MG63 (cell line): Measurements from ENCODE around the gene SORCS3. TPM values are rescaled to one million over a fixed set of nuclear protein-coding genes. Genes with fewer than 3 reads are reported as not detected.

Experiments used
- DNase-seq: peaks from one replicate; pipeline ENCODE4 v3.0.0-alpha.2; 2020
- H3K27me3 ChIP-seq: fragments of 250-450 bp; sonication (Bioruptor Pico); 2 replicates; pipeline ENCODE4 v1.5.1; 2020; ENCODE audit warnings: mild to moderate bottlenecking, moderate library complexity
- H3K36me3 ChIP-seq: fragments of 250-450 bp; sonication (Bioruptor Pico); 2 replicates; pipeline ENCODE4 v1.5.1; 2020; ENCODE audit warnings: mild to moderate bottlenecking, moderate library complexity
- H3K4me3 ChIP-seq: fragments of 250-450 bp; sonication (Bioruptor Pico); 2 replicates; pipeline ENCODE4 v1.5.1; 2020; ENCODE audit warnings: mild to moderate bottlenecking, moderate library complexity
- H3K9me3 ChIP-seq: fragments of 250-450 bp; sonication (Bioruptor Pico); 2 replicates; pipeline ENCODE4 v1.5.1; 2020; ENCODE audit warnings: mild to moderate bottlenecking, moderate library complexity
- total RNA-seq: library from RNA; depleted of rRNA; stranded (reverse); fragments of >200 nt; shearing (Covaris generic); gene quantifications from 2 replicates; pipeline ENCODE4 v1.2.3, GENCODE V29; 2014; ENCODE audit warnings: low replicate concordance

Gene SORCS3
- total RNA-seq, 1 experiment from 2014 or later, result not detected

DNA sequence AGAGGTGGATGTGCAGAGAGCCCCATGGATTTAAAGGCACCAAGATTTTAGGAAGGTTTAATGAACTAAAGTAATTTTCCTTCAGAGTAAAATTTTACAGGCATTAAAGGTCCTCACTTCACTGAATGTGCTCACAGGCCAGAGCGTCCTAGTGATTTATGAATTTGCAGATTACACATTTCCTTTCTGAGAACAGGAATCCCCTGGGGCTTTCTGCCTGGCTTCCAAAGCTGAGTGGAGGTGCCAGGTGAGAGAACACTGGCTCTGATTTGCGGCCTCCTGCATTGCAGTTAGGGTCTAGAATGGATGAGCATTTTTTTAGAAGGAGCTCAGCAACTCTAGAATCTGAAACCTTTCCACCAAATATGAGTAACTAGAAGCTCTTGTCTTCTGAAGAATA, 194.3 kb downstream of the SORCS3 start:
- Histone ChIP-seq H3K4me3 (no peak overlapping the region), H3K9me3 (no peaks in the 10 kb centered on the region), H3K36me3 (no peaks in the 10 kb centered on the region), H3K27me3 (no peaks in the 10 kb centered on the region)
- DNase-seq, result no peak

DNA sequence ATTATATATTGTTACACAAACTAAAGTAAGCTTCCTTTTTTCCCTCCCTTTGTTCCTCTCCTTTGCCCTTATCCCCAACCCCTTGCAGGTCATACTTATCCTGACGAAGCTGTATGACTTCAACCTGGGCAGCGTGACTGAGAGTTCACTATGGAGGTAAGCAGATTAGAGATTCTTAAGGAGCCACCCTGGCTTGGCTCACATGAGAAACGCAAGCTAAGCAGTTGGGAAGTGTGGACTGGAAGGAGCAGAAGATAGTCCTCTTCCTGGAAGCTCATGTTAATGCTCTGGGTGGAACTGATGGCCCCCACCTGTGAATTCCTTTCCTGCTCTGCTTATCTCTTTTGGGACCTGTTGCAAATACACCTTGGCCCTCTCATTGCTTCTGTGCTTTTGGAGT, 201.6 kb downstream of the SORCS3 start:
- H3K9me3 ChIP-seq, result no peaks in the 10 kb centered on the region
- no peaks in the 10 kb centered on the region for H3K36me3 ChIP-seq
- H3K4me3 ChIP-seq, result no peak overlapping the region
- DNase-seq, result no peak
- H3K27me3 ChIP-seq, result no peaks in the 10 kb centered on the region

DNA sequence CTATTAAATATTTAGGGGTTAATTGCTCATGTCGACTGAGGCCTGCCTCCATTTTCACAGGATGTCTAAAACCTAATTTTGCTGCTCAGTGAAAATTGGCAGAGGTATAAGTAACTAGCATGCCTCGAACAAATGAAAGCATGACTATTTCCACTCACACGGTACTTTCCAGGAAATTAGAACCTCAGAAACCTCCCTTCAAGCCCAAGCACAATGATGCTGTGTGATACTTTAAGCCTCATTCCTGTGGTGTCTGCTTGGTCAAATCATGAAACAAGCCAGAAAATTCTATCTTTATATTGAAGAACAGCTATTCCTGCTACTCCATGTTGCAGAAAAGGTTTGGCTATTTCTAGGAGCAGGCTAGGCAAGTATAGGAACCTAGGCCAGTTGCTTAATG, 203.0 kb downstream of the SORCS3 start:
- Histone ChIP-seq H3K9me3 (no peaks in the 10 kb centered on the region), H3K27me3 (no peaks in the 10 kb centered on the region), H3K4me3 (no peak overlapping the region), H3K36me3 (no peaks in the 10 kb centered on the region)
- no peak for DNase-seq

DNA sequence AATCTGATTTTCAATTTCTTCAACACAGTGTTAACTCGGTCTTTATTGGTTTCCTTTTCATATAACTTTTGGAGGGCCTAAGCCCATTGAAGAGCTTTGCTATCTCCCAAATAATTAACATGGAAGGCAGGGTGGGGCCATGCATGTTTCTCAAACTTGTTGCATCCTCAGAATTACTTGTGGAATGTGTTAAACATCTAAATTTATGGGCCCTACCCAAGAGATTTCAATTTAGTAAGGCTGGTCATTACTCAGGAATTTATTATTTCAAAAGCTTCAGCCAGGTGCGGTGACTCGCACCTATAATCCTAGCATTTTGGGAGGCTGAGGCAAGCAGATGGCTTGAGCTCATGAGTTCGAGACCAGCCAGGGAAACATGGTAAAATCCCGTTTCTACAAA, 208.9 kb downstream of the SORCS3 start:
- Histone ChIP-seq H3K9me3 (no peaks in the 10 kb centered on the region), H3K4me3 (no peak overlapping the region), H3K36me3 (no peaks in the 10 kb centered on the region), H3K27me3 (no peaks in the 10 kb centered on the region)
- DNase-seq, result no peak

DNA sequence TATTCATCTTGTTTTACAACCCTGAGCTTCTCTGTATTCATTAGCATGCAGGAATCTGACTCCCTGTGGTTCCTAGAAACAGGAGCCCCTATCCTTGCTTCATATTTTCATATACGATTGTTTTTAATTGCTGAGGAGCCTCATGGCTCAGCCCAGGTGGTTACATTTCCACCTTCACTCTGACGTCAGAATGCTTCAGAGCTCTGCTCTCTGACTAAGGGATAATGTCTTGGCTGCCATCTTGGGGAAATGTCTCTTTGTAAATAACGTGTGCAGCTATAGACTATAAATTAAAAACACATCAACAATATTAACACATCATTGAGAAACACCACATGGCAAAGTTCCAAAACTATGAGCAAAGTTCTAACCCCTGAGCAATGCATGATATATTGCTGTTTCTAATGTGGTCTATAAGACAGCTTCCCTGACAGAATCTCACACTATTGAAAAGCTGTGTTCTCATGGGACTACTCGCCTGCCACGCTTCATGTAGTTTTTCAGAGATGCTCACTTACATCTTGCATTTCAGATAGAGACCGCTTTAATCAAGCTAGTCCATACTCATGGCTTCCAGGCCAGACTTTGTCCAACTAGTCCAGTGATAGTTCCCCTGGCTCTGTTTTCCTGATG, 227.0 kb downstream of the SORCS3 start:
- DNase-seq, result no peak
- Histone ChIP-seq H3K27me3 (no peaks in the 10 kb centered on the region), H3K36me3 (no peaks in the 10 kb centered on the region), H3K4me3 (no peak overlapping the region), H3K9me3 (no peaks in the 10 kb centered on the region)

DNA sequence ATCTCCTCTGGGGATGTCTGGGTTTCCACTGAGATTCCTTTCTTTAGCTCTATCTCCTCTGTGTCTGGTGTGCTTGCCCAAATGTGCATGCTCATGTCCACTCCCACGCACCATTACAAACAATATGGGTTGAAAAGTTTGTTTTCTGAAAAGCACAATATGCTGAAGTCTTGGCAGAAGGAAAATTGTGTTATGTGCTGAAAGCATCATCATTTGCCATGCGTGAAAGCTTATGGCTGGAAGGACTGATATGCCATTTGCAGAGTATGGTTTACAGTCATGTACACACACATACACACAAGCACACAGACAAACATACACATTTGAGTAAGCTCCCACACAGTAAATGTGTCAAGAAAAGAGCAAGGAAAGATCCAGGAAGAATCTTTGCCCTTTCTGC, 231.6 kb downstream of the SORCS3 start:
- H3K36me3 ChIP-seq, result no peaks in the 10 kb centered on the region
- H3K27me3 ChIP-seq, result no peaks in the 10 kb centered on the region
- H3K4me3 ChIP-seq, result no peak overlapping the region
- H3K9me3 ChIP-seq, result no peaks in the 10 kb centered on the region
- no peak for DNase-seq

DNA sequence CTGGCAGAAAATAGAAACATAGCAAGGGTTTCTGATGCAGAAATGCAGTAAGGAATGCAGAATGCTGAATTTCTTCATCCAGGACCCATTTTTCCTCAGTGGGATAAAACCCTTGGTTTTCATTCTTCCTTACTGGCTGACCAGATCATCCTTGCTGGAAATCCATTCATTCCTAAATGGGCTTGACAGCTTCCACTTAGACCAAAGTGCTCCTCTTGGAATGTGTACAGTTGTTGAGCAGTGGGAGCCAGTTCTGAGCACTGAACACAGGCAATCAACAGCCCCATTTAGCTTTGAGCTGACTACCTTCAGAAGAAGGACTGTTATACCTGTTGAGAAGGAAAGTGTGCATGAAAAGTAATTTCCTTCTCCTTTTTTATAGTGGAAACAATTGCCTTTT, 232.1 kb downstream of the SORCS3 start:
- DNase-seq, result no peak

DNA sequence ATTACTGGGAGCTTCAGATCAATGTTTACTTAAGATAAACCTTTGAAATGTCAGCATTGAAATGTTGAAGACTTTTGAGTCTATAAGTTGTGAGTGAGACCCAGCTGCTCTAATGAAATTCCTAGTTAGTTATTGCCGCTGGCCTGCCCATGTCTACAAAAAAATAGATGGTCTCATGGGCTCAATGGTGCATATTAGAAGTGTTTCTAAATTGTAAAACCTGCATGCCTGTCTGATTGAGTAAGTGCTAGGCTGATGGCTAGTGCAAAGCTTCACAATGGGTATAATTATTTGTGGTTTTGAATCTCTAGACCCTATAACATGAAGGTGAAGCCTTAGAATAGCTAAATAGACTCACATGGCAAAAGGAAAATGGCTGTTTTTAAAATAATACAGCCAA, 234.5 kb downstream of the SORCS3 start:
- DNase-seq, result no peak
- H3K36me3 ChIP-seq, result no peaks in the 10 kb centered on the region
- H3K4me3 ChIP-seq, result no peak overlapping the region
- no peaks in the 10 kb centered on the region for H3K27me3 ChIP-seq
- no peaks in the 10 kb centered on the region for H3K9me3 ChIP-seq

More for the DNA sequence above, 232.1 kb downstream of the SORCS3 start:
- Histone ChIP-seq H3K36me3 (no peaks in the 10 kb centered on the region), H3K9me3 (no peaks in the 10 kb centered on the region), H3K27me3 (no peaks in the 10 kb centered on the region), H3K4me3 (no peak overlapping the region)

DNA sequence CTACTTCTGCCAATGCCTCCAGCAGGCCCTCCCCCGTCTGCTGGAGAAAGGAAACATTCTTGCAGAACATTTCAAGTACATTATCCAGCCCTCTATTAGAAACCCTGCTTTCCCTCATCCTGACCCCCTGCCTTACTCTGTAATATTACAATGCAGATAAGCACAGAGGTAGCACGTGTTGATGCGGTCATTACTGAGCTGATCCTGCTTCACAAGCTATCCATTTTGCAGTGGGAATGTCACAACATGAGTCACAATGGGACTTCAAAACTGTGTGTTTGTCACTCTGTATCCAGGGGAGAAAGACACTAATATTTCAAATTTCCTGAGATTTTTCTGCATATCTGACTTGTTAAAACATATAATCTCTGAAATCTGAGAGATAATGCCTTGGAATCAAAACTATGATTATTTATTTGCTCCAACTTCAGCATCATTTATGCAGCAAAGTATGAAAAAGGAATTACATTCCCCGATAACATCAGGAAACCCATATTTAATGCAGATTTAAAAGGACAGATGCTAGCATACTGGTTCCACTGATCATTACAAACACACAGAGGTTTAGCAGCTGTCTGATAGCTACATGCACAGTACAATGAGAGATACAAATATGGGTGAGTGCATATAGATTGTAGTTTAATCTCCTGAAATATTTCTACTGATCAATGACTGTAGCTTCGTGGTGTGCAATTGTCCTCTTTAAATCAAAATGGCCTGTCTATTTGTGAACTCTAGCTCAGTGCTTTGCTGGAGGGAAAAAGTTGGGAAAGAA, 239.7 kb downstream of the SORCS3 start:
- Histone ChIP-seq H3K36me3 (no peaks in the 10 kb centered on the region), H3K27me3 (no peaks in the 10 kb centered on the region), H3K4me3 (no peak overlapping the region), H3K9me3 (no peaks in the 10 kb centered on the region)
- no peak for DNase-seq

DNA sequence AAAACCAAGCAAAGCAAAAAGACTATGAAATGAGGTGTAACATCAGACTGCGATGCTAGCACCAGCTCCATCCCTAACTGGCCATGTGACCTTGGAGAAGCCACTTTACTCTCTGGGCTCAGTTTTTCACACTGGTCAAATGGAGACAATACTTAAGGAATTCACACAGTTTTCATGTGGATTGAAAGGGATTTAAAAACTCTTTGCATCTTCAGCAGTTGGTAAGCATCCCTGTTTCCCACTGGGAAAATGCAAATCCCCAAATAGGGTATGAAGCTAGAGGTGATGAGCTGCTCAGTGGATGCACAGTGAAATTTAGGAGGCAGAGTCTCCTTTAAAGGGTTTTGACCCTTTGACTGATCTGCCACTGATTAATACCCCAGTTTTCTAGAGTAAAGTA, 240.7 kb downstream of the SORCS3 start:
- no peak overlapping the region for H3K4me3 ChIP-seq

DNA sequence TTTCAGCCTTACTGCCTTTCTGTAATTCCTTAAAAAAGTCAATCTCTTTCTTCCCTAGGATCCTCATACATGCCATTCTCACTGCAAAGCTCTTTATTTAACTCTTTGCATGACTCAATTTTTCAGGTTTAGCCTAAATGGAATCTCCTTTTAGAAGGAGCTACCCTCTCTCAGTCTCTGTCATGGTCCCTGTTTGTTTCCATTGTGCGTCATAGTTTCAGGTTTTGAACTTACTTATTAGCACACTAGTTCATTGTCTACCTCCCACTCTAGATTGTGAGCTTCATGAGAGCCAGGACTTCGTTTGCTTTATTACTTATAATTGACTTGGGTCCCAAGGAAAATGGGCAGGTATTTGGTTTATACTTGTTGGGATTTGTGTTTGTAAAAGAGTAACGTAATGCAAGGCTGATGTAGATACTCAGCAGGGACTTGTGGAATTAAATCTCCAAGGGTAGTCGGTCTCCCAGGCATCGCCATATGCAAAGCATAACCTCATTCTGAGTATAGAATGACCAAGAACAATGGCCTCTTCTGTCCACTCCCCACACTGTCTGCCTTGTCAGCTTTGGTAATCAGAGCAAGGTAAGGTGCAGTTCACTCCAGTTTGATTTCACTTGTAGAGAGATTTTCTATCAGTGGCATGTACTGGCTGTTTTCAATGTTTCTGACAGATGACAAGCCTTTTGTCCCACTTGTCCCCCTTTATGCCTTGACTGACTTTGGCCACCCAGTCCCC, 252.0 kb downstream of the SORCS3 start:
- H3K36me3 ChIP-seq, result no peaks in the 10 kb centered on the region
- H3K9me3 ChIP-seq, result no peaks in the 10 kb centered on the region
- no peaks in the 10 kb centered on the region for H3K27me3 ChIP-seq
- no peak overlapping the region for H3K4me3 ChIP-seq
- no peak for DNase-seq

More for the DNA sequence above, 240.7 kb downstream of the SORCS3 start:
- no peaks in the 10 kb centered on the region for H3K9me3 ChIP-seq
- H3K27me3 ChIP-seq, result no peaks in the 10 kb centered on the region
- no peaks in the 10 kb centered on the region for H3K36me3 ChIP-seq
- DNase-seq, result no peak

DNA sequence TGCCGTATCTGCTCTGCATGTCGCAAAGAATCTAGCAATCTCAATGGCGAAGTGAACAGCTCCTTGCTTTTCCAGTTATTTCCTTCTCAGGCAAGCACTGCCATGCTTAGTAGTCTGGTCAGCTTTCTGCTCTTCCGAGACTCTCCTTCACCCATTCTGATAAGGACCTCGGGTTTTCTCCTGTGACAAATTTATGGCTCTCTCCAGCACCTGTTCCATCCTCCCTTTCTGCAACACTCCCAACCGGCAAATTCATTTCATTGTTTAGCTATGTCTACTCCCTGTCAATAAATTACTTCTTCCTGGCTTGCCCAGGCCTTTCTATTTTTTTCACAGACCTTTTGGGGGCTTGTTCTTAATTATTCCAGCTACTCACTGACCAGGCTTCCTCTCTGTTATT, 252.6 kb downstream of the SORCS3 start:
- no peak overlapping the region for H3K4me3 ChIP-seq
- no peaks in the 10 kb centered on the region for H3K9me3 ChIP-seq
- H3K36me3 ChIP-seq, result no peaks in the 10 kb centered on the region
- no peaks in the 10 kb centered on the region for H3K27me3 ChIP-seq
- DNase-seq, result no peak

DNA sequence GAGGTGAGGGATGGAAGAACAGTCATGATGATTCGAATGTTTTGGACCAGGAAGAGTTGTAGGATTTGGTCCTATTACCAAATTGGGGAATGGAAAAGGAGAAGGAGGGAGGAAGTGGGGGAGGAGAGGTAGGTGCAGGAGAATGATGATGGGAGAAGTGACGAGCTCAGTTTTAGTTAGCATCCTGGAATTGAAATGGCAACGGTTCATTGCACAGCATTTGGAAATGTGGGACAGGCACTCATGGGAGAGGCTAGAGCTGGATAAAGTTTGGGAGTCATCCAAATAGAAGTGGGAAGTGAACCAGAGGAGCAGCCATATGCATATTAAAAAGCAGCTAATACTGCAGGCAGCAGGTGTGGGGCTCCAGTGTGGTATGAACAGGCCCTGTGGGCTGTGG, 253.6 kb downstream of the SORCS3 start:
- H3K9me3 ChIP-seq, result no peaks in the 10 kb centered on the region
- H3K27me3 ChIP-seq, result no peaks in the 10 kb centered on the region
- DNase-seq, result no peak
- H3K36me3 ChIP-seq, result no peaks in the 10 kb centered on the region
- no peak overlapping the region for H3K4me3 ChIP-seq

DNA sequence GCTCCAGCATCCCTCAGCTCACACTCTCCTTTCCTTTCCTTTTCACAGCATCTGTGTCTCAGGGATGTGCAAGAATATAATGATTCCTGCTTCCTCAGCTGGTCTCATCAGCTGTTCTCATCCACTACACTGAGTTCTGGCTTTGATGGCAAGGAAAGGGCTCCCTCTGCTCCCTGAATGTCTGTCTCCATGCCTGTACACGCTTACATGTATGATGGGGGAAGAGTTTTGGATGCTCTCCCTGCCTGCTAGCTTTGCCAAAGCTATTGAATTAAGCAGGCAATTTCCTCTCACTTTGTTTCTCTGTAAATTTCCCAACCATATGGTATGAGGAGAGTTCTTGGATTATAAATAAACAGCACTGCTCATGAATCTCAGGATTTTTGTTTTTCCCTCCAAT, 254.5 kb downstream of the SORCS3 start:
- Histone ChIP-seq H3K36me3 (no peaks in the 10 kb centered on the region), H3K9me3 (no peaks in the 10 kb centered on the region), H3K4me3 (no peak overlapping the region), H3K27me3 (no peaks in the 10 kb centered on the region)
- DNase-seq, result no peak

DNA sequence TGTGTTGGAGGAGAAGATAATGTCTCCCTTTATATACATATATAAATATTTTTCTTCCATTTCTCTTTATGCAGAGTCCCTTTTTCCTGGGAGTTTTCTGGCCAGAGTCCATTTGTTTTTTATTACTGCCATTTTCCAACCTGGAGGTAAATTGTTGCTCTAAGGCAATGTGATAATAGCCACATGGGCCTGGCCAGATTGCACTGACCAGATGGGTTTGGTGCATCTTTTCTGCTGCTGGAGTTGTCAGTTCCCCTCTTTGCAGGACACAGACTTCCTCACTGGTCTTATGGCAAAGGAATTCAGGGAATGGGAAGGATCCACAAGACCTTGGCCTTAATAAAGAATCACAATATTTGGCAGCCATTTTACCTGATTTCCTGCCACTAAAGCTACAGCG, 254.9 kb downstream of the SORCS3 start:
- Histone ChIP-seq H3K9me3 (no peaks in the 10 kb centered on the region), H3K27me3 (no peaks in the 10 kb centered on the region), H3K4me3 (no peak overlapping the region), H3K36me3 (no peaks in the 10 kb centered on the region)
- no peak for DNase-seq

DNA sequence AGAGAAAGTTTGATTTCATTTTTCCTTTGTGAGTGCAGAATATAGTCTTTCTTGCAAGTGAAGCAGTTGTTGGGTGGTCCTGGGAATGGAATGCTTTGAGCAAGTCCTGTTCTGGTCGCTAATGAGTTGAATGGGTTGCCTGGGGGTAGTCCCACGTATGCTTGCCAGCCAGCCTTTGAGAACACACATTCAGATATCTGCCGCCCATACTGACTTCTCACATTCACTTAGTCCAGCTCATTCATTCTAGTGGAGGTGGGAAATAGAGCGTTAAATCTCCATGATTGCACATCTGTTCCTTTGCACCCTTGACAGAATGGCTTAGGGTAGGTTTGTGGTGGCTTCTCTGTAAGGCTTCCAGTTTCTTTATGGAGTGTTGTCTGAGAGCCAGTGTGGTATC, 256.6 kb downstream of the SORCS3 start:
- DNase-seq, result no peak
- H3K9me3 ChIP-seq, result no peaks in the 10 kb centered on the region
- no peaks in the 10 kb centered on the region for H3K27me3 ChIP-seq
- no peak overlapping the region for H3K4me3 ChIP-seq
- no peaks in the 10 kb centered on the region for H3K36me3 ChIP-seq

DNA sequence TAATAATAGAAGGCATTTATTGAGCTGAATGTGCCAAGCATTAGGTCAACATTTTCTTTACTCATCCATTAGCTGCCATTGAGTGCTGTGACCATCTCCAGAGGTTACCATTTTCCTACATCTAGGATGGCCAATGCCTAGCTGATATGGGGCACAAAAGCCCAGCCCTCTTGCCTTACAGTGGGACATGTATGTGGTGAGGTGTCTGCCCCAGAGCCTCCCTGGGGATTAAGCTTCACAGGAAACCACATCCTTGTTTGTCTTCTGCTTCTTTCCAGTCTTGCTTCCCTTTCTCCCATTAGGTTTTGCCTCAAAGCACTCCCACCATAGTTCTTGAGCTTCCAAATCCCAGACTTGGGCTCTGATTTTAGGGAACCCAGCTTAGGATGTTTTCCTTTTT, 258.7 kb downstream of the SORCS3 start:
- DNase-seq, result no peak
- Histone ChIP-seq H3K36me3 (no peaks in the 10 kb centered on the region), H3K9me3 (no peaks in the 10 kb centered on the region), H3K4me3 (no peak overlapping the region), H3K27me3 (no peaks in the 10 kb centered on the region)

DNA sequence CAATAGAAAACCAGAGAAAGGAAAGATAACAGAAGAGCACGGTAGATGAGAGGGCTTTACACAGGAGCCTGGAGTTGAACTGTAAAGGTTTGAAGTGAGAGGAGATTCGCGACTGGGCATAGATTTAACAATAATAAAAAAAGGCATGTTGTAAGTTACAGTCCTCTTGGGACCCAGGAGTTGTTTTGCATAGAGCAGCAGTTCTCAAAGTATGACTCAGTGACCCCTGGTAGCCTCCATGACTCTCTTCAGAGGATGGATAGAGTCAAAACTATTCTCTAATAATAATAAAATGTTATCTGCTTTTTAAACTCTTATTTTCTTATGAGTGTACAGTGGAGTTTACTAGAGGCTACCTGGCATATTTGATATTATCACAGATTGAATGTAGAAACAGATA, 262.3 kb downstream of the SORCS3 start:
- Histone ChIP-seq H3K9me3 (no peaks in the 10 kb centered on the region), H3K4me3 (no peak overlapping the region), H3K36me3 (no peaks in the 10 kb centered on the region), H3K27me3 (no peaks in the 10 kb centered on the region)
- no peak for DNase-seq
